Renal pelvis (tissue), 12 donors: Measurements from ENCODE around the gene MIX23. TPM values are rescaled to one million over a fixed set of nuclear protein-coding genes. Genes with fewer than 3 reads are reported as not detected.

Experiments used
- DNase-seq: peaks from one replicate; pipeline ENCODE4 v3.0.0-alpha.2; 2013
- long read RNA-seq, 16 experiments: transcript quantifications; one replicate each; lab custom pipeline, GENCODE V29; 2026
- polyA plus RNA-seq, 3 donors: library from polyadenylated mRNA; unstranded; fragments of 120-200 nt; gene quantifications; one replicate each; pipeline ENCODE4 v1.2.1, GENCODE V29; 2013; ENCODE audit not compliant: insufficient read length in 3 of 3

The MIX23 gene
- polyA plus RNA-seq, result 10 to 100 TPM; 48.3 to 55.4 (median 55.4) TPM
- long read RNA-seq, donor 1, transcript CCDC58-201 (5 exons, 720 nt), result major isoform, 11 of 15 reads
- long read RNA-seq, donor 1, partial matches to known transcripts, result 0 of 15 reads
- long read RNA-seq, donor 1, other reads (novel, unspliced or antisense), result 0 of 15 reads
- long read RNA-seq, donor 2, transcript CCDC58-201 (5 exons, 720 nt), result major isoform, 17 of 18 reads
- long read RNA-seq, donor 2, partial matches to known transcripts, result 0 of 18 reads
- long read RNA-seq, donor 2, other reads (novel, unspliced or antisense), result 0 of 18 reads
- long read RNA-seq, donor 3, transcript CCDC58-201 (5 exons, 720 nt), result major isoform, 18 of 21 reads
- long read RNA-seq, donor 3, partial matches to known transcripts, result 0 of 21 reads
- long read RNA-seq, donor 3, other reads (novel, unspliced or antisense), result 0 of 21 reads
- long read RNA-seq, donor 4, transcript CCDC58-201 (5 exons, 720 nt), result major isoform, 20 of 33 reads
- long read RNA-seq, donor 4, partial matches to known transcripts, result 8 of 33 reads
- long read RNA-seq, donor 4, other reads (novel, unspliced or antisense), result 0 of 33 reads
- long read RNA-seq, donor 5, transcript CCDC58-201 (5 exons, 720 nt), result major isoform, 16 of 18 reads
- long read RNA-seq, donor 5, partial matches to known transcripts, result 0 of 18 reads
- long read RNA-seq, donor 5, other reads (novel, unspliced or antisense), result 0 of 18 reads
- long read RNA-seq, donor 6, transcript CCDC58-201 (5 exons, 720 nt), result major isoform, 22 of 27 reads
- long read RNA-seq, donor 6, partial matches to known transcripts, result 0 of 27 reads
- long read RNA-seq, donor 6, other reads (novel, unspliced or antisense), result 0 of 27 reads
- long read RNA-seq, donor 7, transcript CCDC58-207 (3 exons, 683 nt), result minor isoform, 5 of 19 reads
- long read RNA-seq, donor 7, transcript CCDC58-201 (5 exons, 720 nt), result major isoform, 10 of 19 reads
- long read RNA-seq, donor 7, partial matches to known transcripts, result 0 of 19 reads
- long read RNA-seq, donor 7, other reads (novel, unspliced or antisense), result 0 of 19 reads
- long read RNA-seq, donor 8, transcript CCDC58-201 (5 exons, 720 nt), result major isoform, 6 of 8 reads
- long read RNA-seq, donor 8, partial matches to known transcripts, result 0 of 8 reads
- long read RNA-seq, donor 8, other reads (novel, unspliced or antisense), result 0 of 8 reads
- long read RNA-seq, donor 9, transcript CCDC58-201 (5 exons, 720 nt), result major isoform, 22 of 211 reads
- long read RNA-seq, donor 9, partial matches to known transcripts, result 44 of 211 reads
- long read RNA-seq, donor 9, other reads (novel, unspliced or antisense), result 141 of 211 reads
- long read RNA-seq, donor 10, transcript CCDC58-201 (5 exons, 720 nt), result major isoform, 17 of 33 reads
- long read RNA-seq, donor 10, partial matches to known transcripts, result 9 of 33 reads
- long read RNA-seq, donor 10, other reads (novel, unspliced or antisense), result 0 of 33 reads
- long read RNA-seq, donor 11, transcript CCDC58-207 (3 exons, 683 nt), result minor isoform, 5 of 15 reads
- long read RNA-seq, donor 11, transcript CCDC58-201 (5 exons, 720 nt), result major isoform, 8 of 15 reads
- long read RNA-seq, donor 11, partial matches to known transcripts, result 0 of 15 reads
- long read RNA-seq, donor 11, other reads (novel, unspliced or antisense), result 0 of 15 reads
- long read RNA-seq, donor 12, transcript CCDC58-201 (5 exons, 720 nt), result major isoform, 26 of 36 reads
- long read RNA-seq, donor 12, transcript CCDC58-207 (3 exons, 683 nt), result minor isoform, 5 of 36 reads
- long read RNA-seq, donor 12, partial matches to known transcripts, result 0 of 36 reads
- long read RNA-seq, donor 12, other reads (novel, unspliced or antisense), result 0 of 36 reads
- long read RNA-seq, donor 13, transcript CCDC58-201 (5 exons, 720 nt), result major isoform, 15 of 22 reads
- long read RNA-seq, donor 13, transcript CCDC58-207 (3 exons, 683 nt), result minor isoform, 7 of 22 reads
- long read RNA-seq, donor 13, partial matches to known transcripts, result 0 of 22 reads
- long read RNA-seq, donor 13, other reads (novel, unspliced or antisense), result 0 of 22 reads
- long read RNA-seq, donor 14, result 0 reads
- long read RNA-seq, donor 15, transcript CCDC58-207 (3 exons, 683 nt), result minor isoform, 6 of 348 reads
- long read RNA-seq, donor 15, transcript CCDC58-201 (5 exons, 720 nt), result major isoform, 18 of 348 reads
- long read RNA-seq, donor 15, partial matches to known transcripts, result 323 of 348 reads
- long read RNA-seq, donor 15, other reads (novel, unspliced or antisense), result 0 of 348 reads
- long read RNA-seq, donor 16, transcript CCDC58-201 (5 exons, 720 nt), result major isoform, 25 of 225 reads
- long read RNA-seq, donor 16, partial matches to known transcripts, result 56 of 225 reads
- long read RNA-seq, donor 16, other reads (novel, unspliced or antisense), result 140 of 225 reads

- peak; percentile 91 for DNase-seq
Observed at GRCh38 chr3:122382888-122383666, at the start of gene MIX23. Gene MIX23 (minus strand): TSS chr3:122383231. CDS start chr3:122383224, 7 bp downstream.

- no peak for DNase-seq
Observed at GRCh38 chr3:122430371-122430770, 47.3 kb upstream of the MIX23 start.

GRCh38 chr3:122427857-122428471 is 44.9 kb upstream of the MIX23 start:
- DNase-seq, result no peak

GRCh38 chr3:122421836-122422235 is 38.8 kb upstream of the MIX23 start:
- no peak for DNase-seq

- no peak for DNase-seq
Observed at GRCh38 chr3:122421101-122421500, 38.1 kb upstream of the MIX23 start.

GRCh38 chr3:122416966-122417365 is 33.9 kb upstream of the MIX23 start:
- DNase-seq, result no peak

GRCh38 chr3:122415762-122416654 is 33.0 kb upstream of the MIX23 start, which contains the start of gene WDR5B:
Gene WDR5B (minus strand): TSS chr3:122416062. CDS start chr3:122415528, 534 bp downstream.
- DNase-seq, result peak; percentile 99

- peak; percentile 29 for DNase-seq
Observed at GRCh38 chr3:122415104-122415744, 32.2 kb upstream of the MIX23 start.

GRCh38 chr3:122414391-122414790 is 31.4 kb upstream of the MIX23 start:
- DNase-seq, result no peak

GRCh38 chr3:122410639-122411038 is 27.6 kb upstream of the MIX23 start:
- no peak for DNase-seq

- no peak for DNase-seq
Observed at GRCh38 chr3:122410111-122410510, 27.1 kb upstream of the MIX23 start.

- no peak for DNase-seq
Observed at GRCh38 chr3:122409446-122409845, 26.4 kb upstream of the MIX23 start.

GRCh38 chr3:122407946-122408345 is 24.9 kb upstream of the MIX23 start:
- DNase-seq, result no peak

- DNase-seq, result no peak
Observed at GRCh38 chr3:122406198-122406597, 23.2 kb upstream of the MIX23 start.

- DNase-seq, result no peak
Observed at GRCh38 chr3:122405015-122405414, 22.0 kb upstream of the MIX23 start.

- DNase-seq, result no peak
Observed at GRCh38 chr3:122403489-122403888, 20.5 kb upstream of the MIX23 start.
